Measurements from ENCODE around the gene MBD3L4.
"Not testable (repeated sequence)": the region's sequence is repeated elsewhere in the genome, so short reads cannot be mapped to it uniquely, and the experiment has no call there.

MBD3L4 gene

DNA sequence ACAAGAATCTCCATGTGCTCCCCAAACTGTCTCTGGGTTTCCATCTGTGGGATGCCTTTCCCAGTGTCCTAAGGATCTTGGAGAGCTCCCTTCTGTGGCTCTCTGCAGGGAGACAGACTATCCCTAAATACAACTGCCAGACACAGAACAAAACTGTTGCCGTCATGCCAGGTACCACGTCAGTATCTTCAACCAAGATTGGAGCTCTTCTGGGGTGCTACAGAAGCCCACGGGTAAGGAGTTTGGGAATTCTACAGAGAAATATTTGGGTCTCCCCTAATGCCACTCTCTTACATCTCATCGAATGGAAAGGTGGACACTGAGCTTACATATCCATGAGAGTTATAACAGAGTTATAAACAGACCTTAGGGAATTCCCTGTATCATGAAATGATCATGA is 23.4 kb upstream of the MBD3L4 start:
- H4K20me1 ChIP-seq (ENCODE audit: insufficient read depth, low read length) = no peaks in the 10 kb centered on the region
- no peak overlapping the region for H2AFZ ChIP-seq (ENCODE audit: low read length)
- no peaks in the 10 kb centered on the region for H3K9me2 ChIP-seq (ENCODE audit: low read depth, low read length)
- H3K27me3 ChIP-seq (ENCODE audit: insufficient read depth, low read length) = no peaks in the 10 kb centered on the region
- TF ChIP-seq, protein P1, sequence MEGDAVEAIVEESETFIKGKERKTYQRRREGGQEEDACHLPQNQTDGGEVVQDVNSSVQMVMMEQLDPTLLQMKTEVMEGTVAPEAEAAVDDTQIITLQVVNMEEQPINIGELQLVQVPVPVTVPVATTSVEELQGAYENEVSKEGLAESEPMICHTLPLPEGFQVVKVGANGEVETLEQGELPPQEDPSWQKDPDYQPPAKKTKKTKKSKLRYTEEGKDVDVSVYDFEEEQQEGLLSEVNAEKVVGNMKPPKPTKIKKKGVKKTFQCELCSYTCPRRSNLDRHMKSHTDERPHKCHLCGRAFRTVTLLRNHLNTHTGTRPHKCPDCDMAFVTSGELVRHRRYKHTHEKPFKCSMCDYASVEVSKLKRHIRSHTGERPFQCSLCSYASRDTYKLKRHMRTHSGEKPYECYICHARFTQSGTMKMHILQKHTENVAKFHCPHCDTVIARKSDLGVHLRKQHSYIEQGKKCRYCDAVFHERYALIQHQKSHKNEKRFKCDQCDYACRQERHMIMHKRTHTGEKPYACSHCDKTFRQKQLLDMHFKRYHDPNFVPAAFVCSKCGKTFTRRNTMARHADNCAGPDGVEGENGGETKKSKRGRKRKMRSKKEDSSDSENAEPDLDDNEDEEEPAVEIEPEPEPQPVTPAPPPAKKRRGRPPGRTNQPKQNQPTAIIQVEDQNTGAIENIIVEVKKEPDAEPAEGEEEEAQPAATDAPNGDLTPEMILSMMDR (IDR thresholded peaks at IDR 0.05; ENCODE audit: low read length) = no peak
- no peak for TF ChIP-seq EZH2 (IDR thresholded peaks at IDR 0.05; ENCODE audit: borderline replicate concordance, low read length)
- no peaks in the 10 kb centered on the region for H3K9me3 ChIP-seq (ENCODE audit: low read length)
- no peaks in the 10 kb centered on the region for H3K79me2 ChIP-seq (ENCODE audit: insufficient read depth, low read length)
- H3K27ac ChIP-seq (ENCODE audit: low read depth, low read length, poor library complexity, severe bottlenecking) = no peak overlapping the region
- no peak overlapping the region for H3K4me2 ChIP-seq (ENCODE audit: low read length)
- H3K4me1 ChIP-seq (ENCODE audit: insufficient read depth, low read length, severe bottlenecking) = no peaks in the 10 kb centered on the region
- no peak overlapping the region for H3K4me3 ChIP-seq (ENCODE audit: low read depth, low read length, poor library complexity, severe bottlenecking)
- H3K9ac ChIP-seq (ENCODE audit: low read length) = no peak overlapping the region
- no peaks in the 10 kb centered on the region for H3F3A ChIP-seq (ENCODE audit: insufficient read depth, low read length)
- H3K36me3 ChIP-seq (ENCODE audit: insufficient read depth, low read length) = no peaks in the 10 kb centered on the region

DNA sequence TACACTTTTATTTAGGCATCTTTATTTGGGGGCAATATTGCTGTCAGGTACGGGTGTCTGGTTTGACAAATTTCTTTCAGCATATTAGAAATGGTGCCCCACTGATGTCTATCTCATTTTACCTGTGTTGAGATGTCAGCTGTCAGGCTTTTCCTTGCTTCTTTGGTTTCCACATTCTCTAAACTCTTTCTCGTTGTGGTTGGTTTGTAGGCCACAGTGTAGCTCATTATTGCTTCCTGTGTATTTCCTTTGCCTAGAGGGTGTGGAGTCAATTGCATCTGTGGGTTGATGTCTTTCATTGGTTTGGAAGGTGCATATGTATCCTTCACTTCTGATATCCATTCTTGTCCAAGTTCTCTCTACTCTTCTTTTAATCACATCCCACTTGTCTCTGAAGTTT is 20.0 kb upstream of the MBD3L4 start:
- H3K9me2 ChIP-seq (ENCODE audit: low read depth, low read length); H2AFZ ChIP-seq (ENCODE audit: low read length); H3K4me3 ChIP-seq (ENCODE audit: low read depth, low read length, poor library complexity, severe bottlenecking); H3K4me1 ChIP-seq (ENCODE audit: insufficient read depth, low read length, severe bottlenecking); H3K9ac ChIP-seq (ENCODE audit: low read length); H4K20me1 ChIP-seq (ENCODE audit: insufficient read depth, low read length); H3K9me3 ChIP-seq (ENCODE audit: low read length); H3K79me2 ChIP-seq (ENCODE audit: insufficient read depth, low read length); H3K27ac ChIP-seq (ENCODE audit: low read depth, low read length, poor library complexity, severe bottlenecking); H3K36me3 ChIP-seq (ENCODE audit: insufficient read depth, low read length); H3F3A ChIP-seq (ENCODE audit: insufficient read depth, low read length); H3K4me2 ChIP-seq (ENCODE audit: low read length); H3K27me3 ChIP-seq (ENCODE audit: insufficient read depth, low read length): not testable (repeated sequence)

DNA sequence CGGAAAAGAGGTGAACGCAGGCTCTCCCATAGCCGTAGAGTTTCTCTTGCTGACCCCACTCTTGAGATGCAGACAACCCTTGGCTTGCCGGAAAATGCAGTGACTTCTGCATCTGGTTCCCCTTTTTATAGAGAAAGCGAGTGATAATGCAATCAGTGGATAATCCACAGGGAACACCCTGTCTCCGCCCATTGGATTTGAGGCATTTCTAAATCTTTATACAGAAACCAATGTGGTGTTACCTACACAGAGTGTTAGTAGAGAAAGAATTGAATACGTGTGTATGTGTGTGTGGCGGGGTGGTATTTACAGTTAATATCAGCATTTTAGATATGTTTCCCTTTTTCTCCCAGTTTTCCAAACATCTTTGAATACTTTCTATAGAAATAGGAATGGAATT is 18.6 kb upstream of the MBD3L4 start, which contains the start of gene MBD3L3:
MBD3L3 (minus strand) TSS at position 101 of the 400 bp plus-strand sequence; CDS start at position 30, 71 bp downstream.
- not testable (repeated sequence) for H3K9me3 ChIP-seq (ENCODE audit: low read length); H3K27me3 ChIP-seq (ENCODE audit: insufficient read depth, low read length); H3K4me2 ChIP-seq (ENCODE audit: low read length); H4K20me1 ChIP-seq (ENCODE audit: insufficient read depth, low read length); H3K4me1 ChIP-seq (ENCODE audit: insufficient read depth, low read length, severe bottlenecking); H2AFZ ChIP-seq (ENCODE audit: low read length); H3K27ac ChIP-seq (ENCODE audit: low read depth, low read length, poor library complexity, severe bottlenecking); H3K36me3 ChIP-seq (ENCODE audit: insufficient read depth, low read length); H3K79me2 ChIP-seq (ENCODE audit: insufficient read depth, low read length); H3K9ac ChIP-seq (ENCODE audit: low read length); H3F3A ChIP-seq (ENCODE audit: insufficient read depth, low read length); H3K9me2 ChIP-seq (ENCODE audit: low read depth, low read length); H3K4me3 ChIP-seq (ENCODE audit: low read depth, low read length, poor library complexity, severe bottlenecking)

DNA sequence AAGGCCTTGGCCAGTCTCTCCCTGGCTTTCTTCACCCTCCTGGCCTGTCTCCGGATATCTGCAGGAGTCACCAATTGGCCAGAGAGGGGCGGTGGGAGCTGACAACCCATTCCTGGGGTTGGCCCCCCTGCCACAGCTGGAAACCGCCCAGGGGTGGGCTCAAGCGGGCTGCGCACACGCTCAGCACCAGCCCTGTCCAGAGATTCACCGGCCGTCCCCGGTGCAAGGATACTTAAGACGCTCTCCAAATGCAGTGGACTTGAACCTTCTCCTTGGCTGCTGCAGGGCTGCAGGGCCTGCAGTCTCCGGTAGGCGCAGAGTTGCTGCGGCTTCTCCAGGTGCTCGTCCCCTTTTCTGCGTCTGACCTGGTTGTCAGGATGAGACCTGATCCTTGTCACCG is 16.4 kb upstream of the MBD3L4 start:
- H3K9ac ChIP-seq (ENCODE audit: low read length); H3K79me2 ChIP-seq (ENCODE audit: insufficient read depth, low read length); H3F3A ChIP-seq (ENCODE audit: insufficient read depth, low read length); H3K4me3 ChIP-seq (ENCODE audit: low read depth, low read length, poor library complexity, severe bottlenecking); H3K36me3 ChIP-seq (ENCODE audit: insufficient read depth, low read length); H4K20me1 ChIP-seq (ENCODE audit: insufficient read depth, low read length); H2AFZ ChIP-seq (ENCODE audit: low read length); H3K9me2 ChIP-seq (ENCODE audit: low read depth, low read length); H3K27me3 ChIP-seq (ENCODE audit: insufficient read depth, low read length); H3K4me2 ChIP-seq (ENCODE audit: low read length); H3K4me1 ChIP-seq (ENCODE audit: insufficient read depth, low read length, severe bottlenecking); H3K27ac ChIP-seq (ENCODE audit: low read depth, low read length, poor library complexity, severe bottlenecking); H3K9me3 ChIP-seq (ENCODE audit: low read length): not testable (repeated sequence)

DNA sequence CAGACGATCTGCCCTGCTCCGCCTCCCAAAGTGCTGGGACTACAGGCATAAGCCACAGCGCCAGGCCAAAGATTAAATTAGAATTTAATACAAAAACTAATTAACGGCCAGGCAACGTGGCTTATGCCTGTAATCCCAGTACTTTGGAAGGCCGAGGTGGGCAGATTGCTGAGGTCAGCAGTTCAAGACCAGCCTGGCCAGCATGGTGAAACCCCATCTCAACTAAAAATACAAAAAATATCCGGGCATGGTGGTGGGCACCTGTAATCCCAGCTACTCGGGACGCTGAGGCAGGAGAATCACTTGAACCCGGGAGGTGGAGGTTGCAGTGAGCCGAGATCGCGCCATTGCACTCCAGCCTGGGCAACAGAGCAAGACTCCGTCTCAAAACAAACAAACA is 15.7 kb upstream of the MBD3L4 start:
- H3K27me3 ChIP-seq (ENCODE audit: insufficient read depth, low read length); H3K9me3 ChIP-seq (ENCODE audit: low read length); H3K36me3 ChIP-seq (ENCODE audit: insufficient read depth, low read length); H3K4me2 ChIP-seq (ENCODE audit: low read length); H3K4me3 ChIP-seq (ENCODE audit: low read depth, low read length, poor library complexity, severe bottlenecking); H3K9me2 ChIP-seq (ENCODE audit: low read depth, low read length); H3K27ac ChIP-seq (ENCODE audit: low read depth, low read length, poor library complexity, severe bottlenecking); H3K4me1 ChIP-seq (ENCODE audit: insufficient read depth, low read length, severe bottlenecking); H3K9ac ChIP-seq (ENCODE audit: low read length); H2AFZ ChIP-seq (ENCODE audit: low read length); H4K20me1 ChIP-seq (ENCODE audit: insufficient read depth, low read length); H3F3A ChIP-seq (ENCODE audit: insufficient read depth, low read length); H3K79me2 ChIP-seq (ENCODE audit: insufficient read depth, low read length): not testable (repeated sequence)

DNA sequence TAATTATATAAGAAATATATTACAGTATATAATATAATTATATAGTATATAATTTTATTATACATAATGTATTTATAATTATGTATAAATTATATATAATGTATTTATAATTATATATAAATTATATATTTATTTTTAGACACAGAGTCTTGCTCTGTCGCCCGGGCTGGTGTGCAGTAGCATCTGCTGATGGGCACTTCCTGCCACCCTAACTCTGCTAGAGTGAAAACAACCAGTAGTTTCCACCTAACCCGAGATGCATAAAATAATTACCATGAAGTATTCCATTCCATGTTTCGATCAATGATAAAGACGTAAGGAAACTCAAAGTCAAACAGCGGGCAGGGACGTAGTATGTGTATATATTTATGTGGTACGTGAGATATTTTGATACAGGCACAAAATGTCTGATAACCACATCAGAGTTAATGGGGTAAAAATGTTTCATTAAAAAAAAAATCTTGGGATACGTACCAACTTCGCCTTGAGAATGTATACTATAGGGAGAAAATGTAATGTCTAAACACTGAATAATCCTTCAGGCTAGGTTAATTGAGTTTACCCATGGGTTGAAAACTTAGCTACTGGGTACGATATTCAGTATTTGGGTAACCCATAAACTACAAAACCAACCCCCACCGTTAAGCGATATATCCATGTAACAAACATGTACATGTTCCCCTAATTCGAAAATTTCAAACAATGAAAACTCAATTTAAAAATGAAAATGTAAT is 14.8 kb upstream of the MBD3L4 start:
- not testable (repeated sequence) for H3K36me3 ChIP-seq (ENCODE audit: insufficient read depth, low read length); H3K27me3 ChIP-seq (ENCODE audit: insufficient read depth, low read length); H3K79me2 ChIP-seq (ENCODE audit: insufficient read depth, low read length); H3K9me2 ChIP-seq (ENCODE audit: low read depth, low read length); H3F3A ChIP-seq (ENCODE audit: insufficient read depth, low read length); H3K4me1 ChIP-seq (ENCODE audit: insufficient read depth, low read length, severe bottlenecking); H4K20me1 ChIP-seq (ENCODE audit: insufficient read depth, low read length); H3K27ac ChIP-seq (ENCODE audit: low read depth, low read length, poor library complexity, severe bottlenecking); H2AFZ ChIP-seq (ENCODE audit: low read length); H3K9ac ChIP-seq (ENCODE audit: low read length); H3K4me3 ChIP-seq (ENCODE audit: low read depth, low read length, poor library complexity, severe bottlenecking); H3K4me2 ChIP-seq (ENCODE audit: low read length); H3K9me3 ChIP-seq (ENCODE audit: low read length)

DNA sequence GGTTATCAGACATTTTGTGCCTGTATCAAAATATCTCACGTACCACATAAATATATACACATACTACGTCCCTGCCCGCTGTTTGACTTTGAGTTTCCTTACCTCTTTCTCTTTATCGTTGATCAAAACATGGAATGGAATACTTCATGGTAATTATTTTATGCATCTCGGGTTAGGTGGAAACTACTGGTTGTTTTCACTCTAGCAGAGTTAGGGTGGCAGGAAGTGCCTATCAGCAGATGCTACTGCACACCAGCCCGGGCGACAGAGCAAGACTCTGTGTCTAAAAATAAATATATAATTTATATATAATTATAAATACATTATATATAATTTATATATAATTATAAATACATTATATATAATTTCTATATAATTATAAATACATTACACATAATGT is 12.9 kb upstream of the MBD3L4 start:
- not testable (repeated sequence) for H3K79me2 ChIP-seq (ENCODE audit: insufficient read depth, low read length)

More for the DNA sequence above, 12.9 kb upstream of the MBD3L4 start:
- not testable (repeated sequence) for H3K4me1 ChIP-seq (ENCODE audit: insufficient read depth, low read length, severe bottlenecking); H2AFZ ChIP-seq (ENCODE audit: low read length); H3K4me3 ChIP-seq (ENCODE audit: low read depth, low read length, poor library complexity, severe bottlenecking); H3K27ac ChIP-seq (ENCODE audit: low read depth, low read length, poor library complexity, severe bottlenecking); H4K20me1 ChIP-seq (ENCODE audit: insufficient read depth, low read length); H3K9me2 ChIP-seq (ENCODE audit: low read depth, low read length); H3K27me3 ChIP-seq (ENCODE audit: insufficient read depth, low read length); H3F3A ChIP-seq (ENCODE audit: insufficient read depth, low read length); H3K9me3 ChIP-seq (ENCODE audit: low read length); H3K36me3 ChIP-seq (ENCODE audit: insufficient read depth, low read length); H3K9ac ChIP-seq (ENCODE audit: low read length); H3K4me2 ChIP-seq (ENCODE audit: low read length)

Measured in OCI-LY1 (cell line).